IMR-90 (cell line): ENCODE results near the gene GOLGA6L2. TPM values are rescaled to one million over a fixed set of nuclear protein-coding genes. Genes with fewer than 3 reads are reported as not detected.

Source experiments
- polyA plus RNA-seq, 3 experiments: library from polyadenylated mRNA; depleted of rRNA; stranded (reverse); fragments of >200 nt; gene quantifications; 2 replicates each; pipeline ENCODE4 v1.2.3, GENCODE V29; 2012; ENCODE audit warnings: low replicate concordance in 1 of 3
- total RNA-seq: library from RNA; depleted of rRNA; stranded (reverse); fragments of >200 nt; gene quantifications from 2 replicates; pipeline ENCODE4 v1.2.3, GENCODE V29; 2012; rRNA removed

Gene GOLGA6L2
- total and polyA plus RNA-seq, 2 of the 4 experiments (the other 2 are of a cell fraction) = not detected

Other genes starting within 250 kb of the GOLGA6L2 start
- gene GOLGA6L26, start 113.0 kb downstream of the GOLGA6L2 start, total RNA-seq = not detected in 2 replicates
- not detected in 2 replicates for gene GOLGA6L26, start 113.0 kb downstream of the GOLGA6L2 start, polyA plus RNA-seq (2012; rRNA removed)
- gene GOLGA8S, start 92.5 kb downstream of the GOLGA6L2 start, total RNA-seq = under 0.01 TPM in 2 replicates
- gene GOLGA8S, start 92.5 kb downstream of the GOLGA6L2 start, polyA plus RNA-seq (2012; rRNA removed) = 0.01 and 0.03 TPM in 2 replicates
- under 0.01 and 0.56 TPM in 2 replicates for gene MKRN3, start 118.4 kb upstream of the GOLGA6L2 start, total RNA-seq
- 0.09 and 0.17 TPM in 2 replicates for gene MKRN3, start 118.4 kb upstream of the GOLGA6L2 start, polyA plus RNA-seq (2012; rRNA removed)
- under 0.01 and 0.18 TPM in 2 replicates for gene MAGEL2, start 200.6 kb upstream of the GOLGA6L2 start, total RNA-seq
- 0.27 and 0.29 TPM in 2 replicates for gene MAGEL2, start 200.6 kb upstream of the GOLGA6L2 start, polyA plus RNA-seq (2012; rRNA removed)
- 40.1 and 50.3 TPM in 2 replicates for gene NDN, start 240.1 kb upstream of the GOLGA6L2 start, total RNA-seq
- gene NDN, start 240.1 kb upstream of the GOLGA6L2 start, polyA plus RNA-seq (2012; rRNA removed) = 72.4 and 87.6 TPM in 2 replicates